ENCODE measurements around the gene NDE1. TPM values are rescaled to one million over a fixed set of nuclear protein-coding genes. Genes with fewer than 3 reads are reported as not detected.

NDE1 gene
- polyA plus RNA-seq, 1 donor (not counting 4 experiments of a cell fraction or from before 2014, with no cell fraction given), result 37.8 TPM

DNA sequence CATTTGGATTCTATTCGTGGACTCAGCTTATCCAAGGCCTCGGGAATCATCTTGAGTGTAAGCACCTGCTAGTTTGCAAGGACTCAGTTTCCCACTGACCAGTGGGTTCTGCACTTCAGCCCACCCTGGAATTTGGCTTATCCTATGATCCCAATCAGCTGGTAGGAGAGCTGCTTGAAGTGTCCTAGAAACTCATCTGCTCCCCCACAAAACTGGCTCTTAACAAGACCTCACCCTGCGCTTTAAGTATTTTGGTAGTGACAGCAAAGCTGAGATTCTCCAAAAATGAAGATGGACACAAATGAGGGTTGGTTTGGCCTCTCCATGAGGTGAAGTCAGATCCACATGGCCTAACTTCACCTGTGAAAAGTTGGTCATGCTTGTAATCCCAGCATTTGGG is 57.3 kb downstream of the NDE1 start:
- Histone ChIP-seq H2AFZ (ENCODE audit: control insufficient read depth, low read length) (no peak overlapping the region), H3K9me1 (ENCODE audit: control insufficient read depth, extremely low read depth, insufficient read depth, low read length) (no peaks in the 10 kb centered on the region), H3K9me3 (ENCODE audit: control insufficient read depth, low read depth, low read length) (no peaks in the 10 kb centered on the region), H3K4me2 (ENCODE audit: control insufficient read depth, extremely low read depth, insufficient read depth, low read depth, low read length) (no peak overlapping the region), H3K4me3 (ENCODE audit: control insufficient read depth in 2 of 3, extremely low read depth in 1 of 3, insufficient read depth in 2 of 3, low read depth in 1 of 3, low read length in 3 of 3) (no peak overlapping the region), H3K27ac (ENCODE audit: control insufficient read depth, insufficient read depth, low read length) (no peak overlapping the region), H3K79me2 (ENCODE audit: control insufficient read depth, insufficient read depth, low read length) (no peaks in the 10 kb centered on the region), H3K4me1 (ENCODE audit: control insufficient read depth, extremely low read depth, insufficient read depth, low read length) (no peaks in the 10 kb centered on the region), H3K9ac (ENCODE audit: control insufficient read depth, extremely low read depth, insufficient read depth, low read length) (no peak overlapping the region), H3K36me3 (ENCODE audit: control insufficient read depth in 2 of 2, extremely low read depth in 1 of 2, insufficient read depth in 2 of 2, low read length in 2 of 2) (peaks cover 19 to 25% of the 10 kb centered on the region in 2 experiments), H3K27me3 (ENCODE audit: control insufficient read depth, extremely low read depth, insufficient read depth, low read length) (no peaks in the 10 kb centered on the region), H4K20me1 (ENCODE audit: control insufficient read depth, extremely low read depth, insufficient read depth, low read length) (no peaks in the 10 kb centered on the region)
- DNase-seq (ENCODE audit: low read depth, low spot score) (no peak), FAIRE-seq (no peak)
- TF ChIP-seq, protein P1, sequence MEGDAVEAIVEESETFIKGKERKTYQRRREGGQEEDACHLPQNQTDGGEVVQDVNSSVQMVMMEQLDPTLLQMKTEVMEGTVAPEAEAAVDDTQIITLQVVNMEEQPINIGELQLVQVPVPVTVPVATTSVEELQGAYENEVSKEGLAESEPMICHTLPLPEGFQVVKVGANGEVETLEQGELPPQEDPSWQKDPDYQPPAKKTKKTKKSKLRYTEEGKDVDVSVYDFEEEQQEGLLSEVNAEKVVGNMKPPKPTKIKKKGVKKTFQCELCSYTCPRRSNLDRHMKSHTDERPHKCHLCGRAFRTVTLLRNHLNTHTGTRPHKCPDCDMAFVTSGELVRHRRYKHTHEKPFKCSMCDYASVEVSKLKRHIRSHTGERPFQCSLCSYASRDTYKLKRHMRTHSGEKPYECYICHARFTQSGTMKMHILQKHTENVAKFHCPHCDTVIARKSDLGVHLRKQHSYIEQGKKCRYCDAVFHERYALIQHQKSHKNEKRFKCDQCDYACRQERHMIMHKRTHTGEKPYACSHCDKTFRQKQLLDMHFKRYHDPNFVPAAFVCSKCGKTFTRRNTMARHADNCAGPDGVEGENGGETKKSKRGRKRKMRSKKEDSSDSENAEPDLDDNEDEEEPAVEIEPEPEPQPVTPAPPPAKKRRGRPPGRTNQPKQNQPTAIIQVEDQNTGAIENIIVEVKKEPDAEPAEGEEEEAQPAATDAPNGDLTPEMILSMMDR (optimal IDR thresholded peaks at IDR 0.05 in 1 of 3, IDR thresholded peaks at IDR 0.05 in 1 of 3, conservative IDR thresholded peaks at IDR 0.05 in 1 of 3; ENCODE audit: extremely low read depth in 1 of 3, insufficient read depth in 2 of 3, low read length in 3 of 3), result no peak
- no peak for TF ChIP-seq EZH2 (IDR thresholded peaks at IDR 0.05; ENCODE audit: low read length)
- dilution Hi-C loops (cut with MboI; ENCODE audit: extremely low pct_ligation_motif_present, low sequenced_read_pairs), result no loop called here

GRCh38 chr16:15708096-15708495 is 58.1 kb downstream of the NDE1 start:
- H3K79me2 ChIP-seq (ENCODE audit: control insufficient read depth, insufficient read depth, low read length), result no peaks in the 10 kb centered on the region
- H3K9ac ChIP-seq (ENCODE audit: control insufficient read depth, extremely low read depth, insufficient read depth, low read length), result no peak overlapping the region
- no peaks in the 10 kb centered on the region for H3K27me3 ChIP-seq (ENCODE audit: control insufficient read depth, extremely low read depth, insufficient read depth, low read length)
- DNase-seq (ENCODE audit: low read depth, low spot score) (no peak), FAIRE-seq (no peak)
- no peak for TF ChIP-seq EZH2 (IDR thresholded peaks at IDR 0.05; ENCODE audit: low read length)
- TF ChIP-seq, protein P1 (optimal IDR thresholded peaks at IDR 0.05 in 1 of 3, IDR thresholded peaks at IDR 0.05 in 1 of 3, conservative IDR thresholded peaks at IDR 0.05 in 1 of 3; ENCODE audit: extremely low read depth in 1 of 3, insufficient read depth in 2 of 3, low read length in 3 of 3), result no peak
- H3K9me3 ChIP-seq (ENCODE audit: control insufficient read depth, low read depth, low read length), result no peaks in the 10 kb centered on the region
- dilution Hi-C loops (cut with MboI; ENCODE audit: extremely low pct_ligation_motif_present, low sequenced_read_pairs), result no loop called here
- no peaks in the 10 kb centered on the region for H3K9me1 ChIP-seq (ENCODE audit: control insufficient read depth, extremely low read depth, insufficient read depth, low read length)
- H3K4me1 ChIP-seq (ENCODE audit: control insufficient read depth, extremely low read depth, insufficient read depth, low read length), result no peaks in the 10 kb centered on the region
- H3K36me3 ChIP-seq (ENCODE audit: control insufficient read depth in 2 of 2, extremely low read depth in 1 of 2, insufficient read depth in 2 of 2, low read length in 2 of 2), result peaks cover 14 to 21% of the 10 kb centered on the region in 2 experiments
- H3K4me3 ChIP-seq (ENCODE audit: control insufficient read depth in 2 of 3, extremely low read depth in 1 of 3, insufficient read depth in 2 of 3, low read depth in 1 of 3, low read length in 3 of 3), result no peak overlapping the region
- H4K20me1 ChIP-seq (ENCODE audit: control insufficient read depth, extremely low read depth, insufficient read depth, low read length), result no peaks in the 10 kb centered on the region
- H3K27ac ChIP-seq (ENCODE audit: control insufficient read depth, insufficient read depth, low read length), result no peak overlapping the region
- H2AFZ ChIP-seq (ENCODE audit: control insufficient read depth, low read length), result no peak overlapping the region
- no peak overlapping the region for H3K4me2 ChIP-seq (ENCODE audit: control insufficient read depth, extremely low read depth, insufficient read depth, low read depth, low read length)

Data from keratinocyte (primary cell).